ENCODE data around the gene PCLAF.
"Not testable (repeated sequence)": the region's sequence is repeated elsewhere in the genome, so short reads cannot be mapped to it uniquely, and the experiment has no call there.

Gene PCLAF

GRCh38 chr15:64361259-64361658 is 20.0 kb downstream of the PCLAF start:
- no peak for FAIRE-seq

- no peak for FAIRE-seq
Measured at GRCh38 chr15:64356710-64357040, 24.6 kb downstream of the PCLAF start.

GRCh38 chr15:64355944-64356709 is 25.1 kb downstream of the PCLAF start, which contains the start of gene CSNK1G1:
Gene CSNK1G1, minus strand, starts transcription at chr15:64356173. Its CDS starts 55,674 bp downstream, at chr15:64300499.
- no peak for FAIRE-seq

GRCh38 chr15:64355348-64355943 is 25.8 kb downstream of the PCLAF start:
- FAIRE-seq: no peak

GRCh38 chr15:64354688-64355344 is 26.4 kb downstream of the PCLAF start:
- FAIRE-seq: no peak

- FAIRE-seq: no peak
Measured at GRCh38 chr15:64351265-64351664, 30.0 kb downstream of the PCLAF start.

- no peak for FAIRE-seq
Measured at GRCh38 chr15:64349375-64349774, 31.9 kb downstream of the PCLAF start.

GRCh38 chr15:64348455-64348854 is 32.8 kb downstream of the PCLAF start:
- FAIRE-seq: no peak

- FAIRE-seq: peak; percentile 21
Measured at GRCh38 chr15:64346242-64346641, 35.0 kb downstream of the PCLAF start.

GRCh38 chr15:64344651-64345294 is 36.5 kb downstream of the PCLAF start:
- FAIRE-seq: no peak

GRCh38 chr15:64343841-64344240 is 37.4 kb downstream of the PCLAF start:
- FAIRE-seq: no peak

- FAIRE-seq: no peak
Measured at GRCh38 chr15:64343222-64343621, 38.0 kb downstream of the PCLAF start.

- FAIRE-seq: no peak
Measured at GRCh38 chr15:64341961-64342360, 39.3 kb downstream of the PCLAF start.

GRCh38 chr15:64340355-64340754 is 40.9 kb downstream of the PCLAF start:
- FAIRE-seq: no peak

- no peak for FAIRE-seq
Measured at GRCh38 chr15:64337761-64338160, 43.5 kb downstream of the PCLAF start.

GRCh38 chr15:64333986-64334929 is 47.0 kb downstream of the PCLAF start:
- FAIRE-seq: no peak

GRCh38 chr15:64333516-64333915 is 47.7 kb downstream of the PCLAF start:
- no peak for FAIRE-seq

- FAIRE-seq: not testable (repeated sequence)
Measured at GRCh38 chr15:64331668-64332067, 49.6 kb downstream of the PCLAF start.

GRCh38 chr15:64326975-64327374 is 54.3 kb downstream of the PCLAF start:
- FAIRE-seq: not testable (repeated sequence)

- not testable (repeated sequence) for FAIRE-seq
Measured at GRCh38 chr15:64326458-64326857, 54.8 kb downstream of the PCLAF start.

GRCh38 chr15:64324165-64324877 is 56.9 kb downstream of the PCLAF start:
- no peak for FAIRE-seq

GRCh38 chr15:64315216-64315615 is 66.0 kb downstream of the PCLAF start:
- FAIRE-seq: no peak

Measured in colon (tissue), 2 donors.